Measurements from ENCODE around the gene NFKBIL1. TPM values are rescaled to one million over a fixed set of nuclear protein-coding genes. Genes with fewer than 3 reads are reported as not detected.
"Not testable (repeated sequence)": the region's sequence is repeated elsewhere in the genome, so short reads cannot be mapped to it uniquely, and the experiment has no call there.

Gene NFKBIL1
- total RNA-seq, result 33.7 TPM

- peak; percentile 78 to 95 (median 93) for DNase-seq (ENCODE audit: low read depth in 2 of 3, low spot score in 2 of 3)
Measured at GRCh38 chr6:31546958-31547726, at the start of gene NFKBIL1. NFKBIL1 (plus strand) TSS chr6:31547608; CDS start chr6:31547695, 87 bp downstream.

GRCh38 chr6:31498748-31499147, 48.7 kb upstream of the NFKBIL1 start:
- no peak for DNase-seq (ENCODE audit: low read depth in 2 of 3, low spot score in 2 of 3)

GRCh38 chr6:31499648-31500047, 47.8 kb upstream of the NFKBIL1 start:
- not testable (repeated sequence) for DNase-seq (ENCODE audit: low read depth in 2 of 3, low spot score in 2 of 3)

GRCh38 chr6:31502586-31502985, 44.8 kb upstream of the NFKBIL1 start:
- no peak for DNase-seq (ENCODE audit: low read depth in 2 of 3, low spot score in 2 of 3)

GRCh38 chr6:31509036-31509435, 38.4 kb upstream of the NFKBIL1 start:
- not testable (repeated sequence) for DNase-seq (ENCODE audit: low read depth in 2 of 3, low spot score in 2 of 3)

GRCh38 chr6:31510007-31510406, 37.4 kb upstream of the NFKBIL1 start:
- no peak for DNase-seq (ENCODE audit: low read depth in 2 of 3, low spot score in 2 of 3)

- no peak for DNase-seq (ENCODE audit: low read depth in 2 of 3, low spot score in 2 of 3)
Measured at GRCh38 chr6:31513456-31514165, 33.8 kb upstream of the NFKBIL1 start.

GRCh38 chr6:31521835-31522234, 25.6 kb upstream of the NFKBIL1 start:
- DNase-seq (ENCODE audit: low read depth in 2 of 3, low spot score in 2 of 3), result no peak

GRCh38 chr6:31525553-31525931, 21.9 kb upstream of the NFKBIL1 start:
- no peak for DNase-seq (ENCODE audit: low read depth in 2 of 3, low spot score in 2 of 3)

GRCh38 chr6:31525932-31526591, 21.3 kb upstream of the NFKBIL1 start:
- DNase-seq (ENCODE audit: low read depth in 2 of 3, low spot score in 2 of 3), result peak in 2 of 3 donors; percentile 17 to 29

GRCh38 chr6:31528307-31528777, 19.1 kb upstream of the NFKBIL1 start:
- DNase-seq (ENCODE audit: low read depth in 2 of 3, low spot score in 2 of 3), result peak in 1 of 3 donors; percentile 13

GRCh38 chr6:31528821-31529328, 18.5 kb upstream of the NFKBIL1 start, which contains the start of gene MCCD1:
MCCD1 (plus strand) TSS chr6:31528962; CDS start chr6:31529015, 53 bp downstream.
- no peak for DNase-seq (ENCODE audit: low read depth in 2 of 3, low spot score in 2 of 3)

GRCh38 chr6:31529329-31530150, 17.9 kb upstream of the NFKBIL1 start:
- DNase-seq (ENCODE audit: low read depth in 2 of 3, low spot score in 2 of 3), result no peak

GRCh38 chr6:31530659-31531058, 16.7 kb upstream of the NFKBIL1 start:
- no peak for DNase-seq (ENCODE audit: low read depth in 2 of 3, low spot score in 2 of 3)

GRCh38 chr6:31531162-31531561, 16.2 kb upstream of the NFKBIL1 start:
- DNase-seq (ENCODE audit: low read depth in 2 of 3, low spot score in 2 of 3), result no peak

- no peak for DNase-seq (ENCODE audit: low read depth in 2 of 3, low spot score in 2 of 3)
Measured at GRCh38 chr6:31531771-31532643, 15.4 kb upstream of the NFKBIL1 start.

- DNase-seq (ENCODE audit: low read depth in 2 of 3, low spot score in 2 of 3), result no peak
Measured at GRCh38 chr6:31532644-31533454, 14.6 kb upstream of the NFKBIL1 start.

- no peak for DNase-seq (ENCODE audit: low read depth in 2 of 3, low spot score in 2 of 3)
Measured at GRCh38 chr6:31533455-31533841, 14.0 kb upstream of the NFKBIL1 start.
